Measurements from ENCODE around the gene FOXP4. TPM values are rescaled to one million over a fixed set of nuclear protein-coding genes. Genes with fewer than 3 reads are reported as not detected.

Gene FOXP4
- total and polyA plus RNA-seq, 2 of the 13 experiments (the other 11 are each of a cell fraction or from before 2014, with no cell fraction given), result 11.0 to 12.4 TPM

DNA sequence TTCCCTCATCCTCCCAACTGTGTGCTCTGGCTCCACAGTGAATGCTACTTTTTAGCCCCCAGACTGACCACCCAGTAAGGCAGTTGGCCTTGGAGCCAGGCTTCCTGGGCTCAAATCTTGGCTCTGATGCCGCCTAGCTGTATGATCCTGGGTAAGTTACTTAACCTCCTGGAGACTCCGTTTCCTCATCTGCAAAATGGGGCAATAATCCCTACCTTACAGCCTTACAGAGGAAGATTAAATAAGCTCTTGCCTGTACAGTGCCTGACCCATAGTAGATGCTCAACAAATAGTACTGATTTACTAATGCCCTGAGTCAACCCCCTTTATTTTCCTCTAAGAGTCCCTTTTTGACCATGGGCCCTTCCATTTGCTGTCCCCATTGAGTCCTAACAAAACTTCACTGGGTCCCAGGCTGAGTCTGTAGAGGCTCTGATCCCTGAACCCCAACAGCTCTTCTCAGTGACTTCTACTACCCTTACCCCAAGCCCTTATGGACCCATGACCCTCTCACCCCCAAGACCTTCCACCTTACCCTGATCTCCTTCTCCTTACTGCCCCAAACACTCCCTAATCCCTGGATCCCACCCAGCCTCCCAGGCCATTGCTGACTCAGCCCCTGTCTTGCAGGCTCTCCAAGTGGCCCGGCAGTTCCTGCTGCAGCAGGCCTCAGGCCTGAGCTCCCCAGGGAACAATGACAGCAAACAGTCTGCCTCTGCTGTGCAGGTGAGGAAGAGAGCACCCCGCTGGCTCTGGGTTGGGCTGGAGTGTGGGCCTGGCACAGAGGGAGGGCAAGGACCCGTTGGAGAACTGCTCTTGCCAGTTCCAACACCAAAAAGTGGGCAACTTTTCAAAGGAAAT is 31.4 kb downstream of the FOXP4 start (continued):
- TF ChIP-seq, protein P1, sequence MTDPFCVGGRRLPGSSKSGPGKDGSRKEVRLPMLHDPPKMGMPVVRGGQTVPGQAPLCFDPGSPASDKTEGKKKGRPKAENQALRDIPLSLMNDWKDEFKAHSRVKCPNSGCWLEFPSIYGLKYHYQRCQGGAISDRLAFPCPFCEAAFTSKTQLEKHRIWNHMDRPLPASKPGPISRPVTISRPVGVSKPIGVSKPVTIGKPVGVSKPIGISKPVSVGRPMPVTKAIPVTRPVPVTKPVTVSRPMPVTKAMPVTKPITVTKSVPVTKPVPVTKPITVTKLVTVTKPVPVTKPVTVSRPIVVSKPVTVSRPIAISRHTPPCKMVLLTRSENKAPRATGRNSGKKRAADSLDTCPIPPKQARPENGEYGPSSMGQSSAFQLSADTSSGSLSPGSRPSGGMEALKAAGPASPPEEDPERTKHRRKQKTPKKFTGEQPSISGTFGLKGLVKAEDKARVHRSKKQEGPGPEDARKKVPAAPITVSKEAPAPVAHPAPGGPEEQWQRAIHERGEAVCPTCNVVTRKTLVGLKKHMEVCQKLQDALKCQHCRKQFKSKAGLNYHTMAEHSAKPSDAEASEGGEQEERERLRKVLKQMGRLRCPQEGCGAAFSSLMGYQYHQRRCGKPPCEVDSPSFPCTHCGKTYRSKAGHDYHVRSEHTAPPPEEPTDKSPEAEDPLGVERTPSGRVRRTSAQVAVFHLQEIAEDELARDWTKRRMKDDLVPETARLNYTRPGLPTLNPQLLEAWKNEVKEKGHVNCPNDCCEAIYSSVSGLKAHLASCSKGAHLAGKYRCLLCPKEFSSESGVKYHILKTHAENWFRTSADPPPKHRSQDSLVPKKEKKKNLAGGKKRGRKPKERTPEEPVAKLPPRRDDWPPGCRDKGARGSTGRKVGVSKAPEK (CRISPR knock-in tag; IDR thresholded peaks at IDR 0.05; ENCODE audit: borderline replicate concordance), result no peak
- TF ChIP-seq ZNF12 (CRISPR knock-in tag; IDR thresholded peaks at IDR 0.05) (no peak), SPEN (CRISPR knock-in tag; IDR thresholded peaks at IDR 0.05; ENCODE audit: low read depth) (no peak; the same call in 1 of the 2 replicates), KDM5B (CRISPR knock-in tag; IDR thresholded peaks at IDR 0.05; ENCODE audit: borderline replicate concordance) (peak; percentile 85), SNAI1 (CRISPR knock-in tag; IDR thresholded peaks at IDR 0.05; ENCODE audit: borderline replicate concordance) (no peak), JARID2 (CRISPR knock-in tag; IDR thresholded peaks at IDR 0.05; ENCODE audit: insufficient replicate concordance) (no peak), ZIK1 (CRISPR knock-in tag; IDR thresholded peaks at IDR 0.05; ENCODE audit: borderline replicate concordance, low read depth) (no peak), ZNF430 (CRISPR knock-in tag; IDR thresholded peaks at IDR 0.05) (peak; percentile 64; the same call in 1 of the 2 replicates), TMF1 (CRISPR knock-in tag; IDR thresholded peaks at IDR 0.05; ENCODE audit: low read depth) (no peak), MED1 (CRISPR knock-in tag; IDR thresholded peaks at IDR 0.05) (no peak), ZNF496 (CRISPR knock-in tag; IDR thresholded peaks at IDR 0.05; ENCODE audit: insufficient replicate concordance) (no peak), ATRX (CRISPR knock-in tag; IDR thresholded peaks at IDR 0.05; ENCODE audit: borderline replicate concordance) (no peak), ZNF749 (CRISPR knock-in tag; IDR thresholded peaks at IDR 0.05; ENCODE audit: borderline replicate concordance) (no peak)
- TF ChIP-seq, protein P2, sequence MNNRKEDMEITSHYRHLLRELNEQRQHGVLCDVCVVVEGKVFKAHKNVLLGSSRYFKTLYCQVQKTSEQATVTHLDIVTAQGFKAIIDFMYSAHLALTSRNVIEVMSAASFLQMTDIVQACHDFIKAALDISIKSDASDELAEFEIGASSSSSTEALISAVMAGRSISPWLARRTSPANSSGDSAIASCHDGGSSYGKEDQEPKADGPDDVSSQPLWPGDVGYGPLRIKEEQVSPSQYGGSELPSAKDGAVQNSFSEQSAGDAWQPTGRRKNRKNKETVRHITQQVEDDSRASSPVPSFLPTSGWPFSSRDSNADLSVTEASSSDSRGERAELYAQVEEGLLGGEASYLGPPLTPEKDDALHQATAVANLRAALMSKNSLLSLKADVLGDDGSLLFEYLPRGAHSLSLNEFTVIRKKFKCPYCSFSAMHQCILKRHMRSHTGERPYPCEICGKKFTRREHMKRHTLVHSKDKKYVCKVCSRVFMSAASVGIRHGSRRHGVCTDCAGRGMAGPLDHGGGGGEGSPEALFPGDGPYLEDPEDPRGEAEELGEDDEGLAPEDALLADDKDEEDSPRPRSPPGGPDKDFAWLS (CRISPR knock-in tag; IDR thresholded peaks at IDR 0.05; ENCODE audit: borderline replicate concordance), result no peak
- TF ChIP-seq, protein P3, sequence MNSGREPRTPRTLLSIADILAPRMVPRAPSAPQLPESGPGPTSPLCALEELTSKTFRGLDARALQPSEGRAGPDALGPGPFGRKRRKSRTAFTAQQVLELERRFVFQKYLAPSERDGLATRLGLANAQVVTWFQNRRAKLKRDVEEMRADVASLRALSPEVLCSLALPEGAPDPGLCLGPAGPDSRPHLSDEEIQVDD (CRISPR knock-in tag; IDR thresholded peaks at IDR 0.05; ENCODE audit: borderline replicate concordance), result no peak
- TF ChIP-seq, protein P4, sequence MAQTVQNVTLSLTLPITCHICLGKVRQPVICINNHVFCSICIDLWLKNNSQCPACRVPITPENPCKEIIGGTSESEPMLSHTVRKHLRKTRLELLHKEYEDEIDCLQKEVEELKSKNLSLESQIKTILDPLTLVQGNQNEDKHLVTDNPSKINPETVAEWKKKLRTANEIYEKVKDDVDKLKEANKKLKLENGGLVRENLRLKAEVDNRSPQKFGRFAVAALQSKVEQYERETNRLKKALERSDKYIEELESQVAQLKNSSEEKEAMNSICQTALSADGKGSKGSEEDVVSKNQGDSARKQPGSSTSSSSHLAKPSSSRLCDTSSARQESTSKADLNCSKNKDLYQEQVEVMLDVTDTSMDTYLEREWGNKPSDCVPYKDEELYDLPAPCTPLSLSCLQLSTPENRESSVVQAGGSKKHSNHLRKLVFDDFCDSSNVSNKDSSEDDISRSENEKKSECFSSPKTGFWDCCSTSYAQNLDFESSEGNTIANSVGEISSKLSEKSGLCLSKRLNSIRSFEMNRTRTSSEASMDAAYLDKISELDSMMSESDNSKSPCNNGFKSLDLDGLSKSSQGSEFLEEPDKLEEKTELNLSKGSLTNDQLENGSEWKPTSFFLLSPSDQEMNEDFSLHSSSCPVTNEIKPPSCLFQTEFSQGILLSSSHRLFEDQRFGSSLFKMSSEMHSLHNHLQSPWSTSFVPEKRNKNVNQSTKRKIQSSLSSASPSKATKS (CRISPR knock-in tag; IDR thresholded peaks at IDR 0.05), result no peak
- TF ChIP-seq, protein P5, sequence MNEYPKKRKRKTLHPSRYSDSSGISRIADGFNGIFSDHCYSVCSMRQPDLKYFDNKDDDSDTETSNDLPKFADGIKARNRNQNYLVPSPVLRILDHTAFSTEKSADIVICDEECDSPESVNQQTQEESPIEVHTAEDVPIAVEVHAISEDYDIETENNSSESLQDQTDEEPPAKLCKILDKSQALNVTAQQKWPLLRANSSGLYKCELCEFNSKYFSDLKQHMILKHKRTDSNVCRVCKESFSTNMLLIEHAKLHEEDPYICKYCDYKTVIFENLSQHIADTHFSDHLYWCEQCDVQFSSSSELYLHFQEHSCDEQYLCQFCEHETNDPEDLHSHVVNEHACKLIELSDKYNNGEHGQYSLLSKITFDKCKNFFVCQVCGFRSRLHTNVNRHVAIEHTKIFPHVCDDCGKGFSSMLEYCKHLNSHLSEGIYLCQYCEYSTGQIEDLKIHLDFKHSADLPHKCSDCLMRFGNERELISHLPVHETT (CRISPR knock-in tag; conservative IDR thresholded peaks at IDR 0.05), result no peak
- TF ChIP-seq, protein P6, sequence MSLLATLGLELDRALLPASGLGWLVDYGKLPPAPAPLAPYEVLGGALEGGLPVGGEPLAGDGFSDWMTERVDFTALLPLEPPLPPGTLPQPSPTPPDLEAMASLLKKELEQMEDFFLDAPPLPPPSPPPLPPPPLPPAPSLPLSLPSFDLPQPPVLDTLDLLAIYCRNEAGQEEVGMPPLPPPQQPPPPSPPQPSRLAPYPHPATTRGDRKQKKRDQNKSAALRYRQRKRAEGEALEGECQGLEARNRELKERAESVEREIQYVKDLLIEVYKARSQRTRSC (CRISPR knock-in tag; IDR thresholded peaks at IDR 0.05; ENCODE audit: low read depth), result no peak

Data from HepG2 (cell line).